HG03097 (cell line): ENCODE results near the gene SLC25A28.
A peak's percentile ranks its signal among the peaks of the same experiment; 100 is the strongest.
"Not testable (repeated sequence)": the region's sequence is repeated elsewhere in the genome, so short reads cannot be mapped to it uniquely, and the experiment has no call there.

Source experiments
- ATAC-seq: cut with Tn5 transposase; IDR thresholded peaks from one replicate; pipeline ENCODE4 v1.9.1; 2021; ENCODE audit not compliant: unreplicated experiment, low FRiP score

The SLC25A28 gene

DNA sequence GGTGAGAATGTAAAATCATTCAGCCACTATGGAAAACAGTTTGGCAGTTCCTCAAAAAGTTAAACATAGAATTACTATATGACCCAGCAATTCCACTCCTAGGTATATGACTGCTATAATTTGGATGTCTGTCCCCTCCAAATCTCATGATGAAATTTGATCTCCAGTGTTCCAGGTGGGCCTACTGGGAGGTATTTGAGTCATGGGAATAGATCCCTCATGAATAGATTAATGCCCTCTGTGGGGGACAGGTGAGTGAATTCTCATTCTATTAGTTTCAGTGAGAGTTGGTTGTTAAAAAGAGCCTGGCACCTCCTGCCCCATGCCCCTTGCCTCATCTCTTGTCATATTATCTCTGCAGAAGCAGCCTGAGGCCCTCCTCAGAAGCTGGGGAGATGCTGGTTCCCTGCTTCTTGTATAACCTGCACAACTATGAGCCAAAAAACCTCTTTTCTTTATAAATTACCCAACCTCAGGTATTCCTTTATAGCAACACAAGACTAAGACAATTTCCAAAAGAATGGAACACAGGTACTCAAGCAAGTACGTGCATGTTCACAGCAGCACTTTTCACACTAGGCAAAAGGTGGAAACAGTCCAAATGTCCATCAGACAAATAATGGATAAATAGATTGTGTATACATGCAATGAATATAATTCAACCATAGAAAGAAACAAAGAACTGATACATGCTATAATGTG, 8.8 kb upstream of the SLC25A28 start:
- no peak for ATAC-seq

DNA sequence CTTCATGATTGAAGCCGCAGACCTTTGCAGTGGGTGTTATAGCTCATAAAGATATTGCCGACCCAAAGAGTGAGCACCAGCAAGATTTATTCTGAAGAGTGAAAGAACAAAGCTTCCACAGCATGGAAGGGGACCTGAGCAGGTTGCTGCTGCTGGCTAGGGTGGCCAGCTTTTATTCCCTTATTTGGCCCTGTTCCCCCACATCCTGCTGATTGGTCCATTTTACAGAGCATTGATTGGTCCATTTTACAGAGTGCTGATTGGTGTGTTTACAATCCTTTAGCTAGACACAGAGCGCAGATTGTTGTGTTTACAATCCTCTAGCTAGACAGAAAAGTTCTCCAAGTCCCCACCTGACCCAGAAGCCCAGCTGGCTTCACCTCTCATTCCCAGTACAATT, 4.9 kb upstream of the SLC25A28 start:
- not testable (repeated sequence) for ATAC-seq

DNA sequence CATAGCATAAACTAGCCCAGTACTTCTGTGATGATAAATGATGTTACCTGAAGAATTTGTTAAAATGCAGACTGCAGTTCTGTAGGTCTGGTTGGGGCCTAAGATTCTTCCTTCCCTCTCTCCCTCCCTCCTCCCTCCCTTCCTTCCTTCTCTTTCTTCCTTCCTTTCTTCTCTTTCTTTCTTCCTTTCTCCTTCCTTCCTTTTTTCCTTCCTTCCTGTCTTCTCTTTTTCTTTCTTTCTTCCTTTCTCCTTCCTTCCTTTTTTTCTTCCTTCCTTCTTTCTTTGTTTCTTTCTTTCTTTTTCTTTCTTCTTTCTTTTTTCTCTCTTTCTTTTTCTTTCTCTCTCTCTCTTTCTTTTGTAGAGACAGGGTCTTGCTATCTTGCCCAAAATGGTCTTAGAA, 3.7 kb upstream of the SLC25A28 start:
- no peak for ATAC-seq

DNA sequence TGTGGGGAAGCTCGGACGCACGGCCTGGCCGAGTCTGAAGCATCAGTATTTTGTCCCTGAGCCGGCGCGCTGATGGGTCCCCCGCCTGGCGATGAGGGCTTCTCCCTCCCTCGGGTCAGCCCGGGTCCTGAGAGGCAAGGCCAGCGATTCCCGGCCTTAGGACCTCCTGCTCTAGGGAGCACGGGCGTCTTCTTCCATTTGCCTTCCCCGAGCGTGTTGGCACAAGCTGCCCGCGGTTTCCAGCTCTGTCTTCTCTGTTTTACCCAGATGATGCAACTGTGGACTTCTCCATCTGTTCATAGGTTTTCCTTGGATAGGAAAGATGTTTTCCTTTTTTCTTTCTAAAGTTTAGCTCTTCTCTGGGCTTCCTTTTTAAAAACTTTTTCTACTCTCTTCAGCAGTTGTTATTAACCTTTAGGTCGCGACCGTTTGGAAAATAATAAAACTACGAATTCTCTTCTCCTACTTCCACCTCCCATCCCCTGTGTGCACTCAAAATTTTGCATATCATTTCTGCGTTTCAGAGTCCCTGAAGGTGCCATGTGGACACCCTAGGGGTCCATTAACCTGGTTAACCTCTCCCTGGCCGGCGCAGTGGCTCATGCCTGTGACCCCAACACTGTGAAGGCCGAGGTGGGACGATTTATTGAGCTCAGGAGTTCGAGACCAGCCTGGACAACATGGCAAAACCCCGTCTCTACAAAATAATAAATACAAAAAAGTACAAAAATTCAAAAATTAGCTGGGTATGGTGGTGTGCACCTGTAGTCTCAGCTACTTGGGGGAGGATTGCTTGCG, 1.4 kb upstream of the SLC25A28 start:
- no peak for ATAC-seq

DNA sequence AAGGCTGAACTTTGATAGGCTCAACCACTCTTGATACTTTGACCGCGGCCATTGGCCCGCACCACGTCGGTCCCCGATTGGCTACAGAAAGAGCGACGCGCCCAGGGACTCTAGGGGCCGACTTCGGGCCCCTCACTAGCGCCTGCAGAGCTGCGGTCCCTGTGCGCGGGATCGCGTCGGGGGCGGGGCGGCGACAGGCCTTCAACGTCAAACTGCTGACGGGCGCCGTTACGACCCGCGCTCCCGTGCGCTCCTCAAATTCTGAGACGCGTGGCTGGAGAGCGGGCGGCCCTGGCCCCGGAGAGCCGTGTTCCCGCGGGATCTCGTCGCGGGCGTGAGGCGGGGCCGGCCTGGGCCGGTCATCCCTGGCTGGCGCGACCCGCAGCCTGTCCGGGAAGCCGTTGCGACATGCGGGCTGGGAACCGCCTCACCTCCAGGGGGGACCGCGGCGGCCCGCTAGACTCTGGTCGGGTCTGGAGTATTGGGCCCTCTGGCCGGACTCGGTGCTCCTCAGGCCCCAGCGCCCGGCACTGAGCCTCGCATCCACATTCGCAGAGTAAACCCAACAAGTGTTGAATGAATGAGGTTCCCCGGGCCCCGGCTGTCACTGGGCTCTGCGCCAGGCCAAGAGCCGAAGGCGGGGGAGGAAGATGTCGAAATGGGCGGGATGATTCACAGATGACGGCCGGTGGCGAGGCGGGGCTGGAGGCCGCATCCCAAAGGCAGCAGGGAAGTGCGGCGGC, 643 bp upstream of the SLC25A28 start:
- peak; percentile 86 for ATAC-seq

DNA sequence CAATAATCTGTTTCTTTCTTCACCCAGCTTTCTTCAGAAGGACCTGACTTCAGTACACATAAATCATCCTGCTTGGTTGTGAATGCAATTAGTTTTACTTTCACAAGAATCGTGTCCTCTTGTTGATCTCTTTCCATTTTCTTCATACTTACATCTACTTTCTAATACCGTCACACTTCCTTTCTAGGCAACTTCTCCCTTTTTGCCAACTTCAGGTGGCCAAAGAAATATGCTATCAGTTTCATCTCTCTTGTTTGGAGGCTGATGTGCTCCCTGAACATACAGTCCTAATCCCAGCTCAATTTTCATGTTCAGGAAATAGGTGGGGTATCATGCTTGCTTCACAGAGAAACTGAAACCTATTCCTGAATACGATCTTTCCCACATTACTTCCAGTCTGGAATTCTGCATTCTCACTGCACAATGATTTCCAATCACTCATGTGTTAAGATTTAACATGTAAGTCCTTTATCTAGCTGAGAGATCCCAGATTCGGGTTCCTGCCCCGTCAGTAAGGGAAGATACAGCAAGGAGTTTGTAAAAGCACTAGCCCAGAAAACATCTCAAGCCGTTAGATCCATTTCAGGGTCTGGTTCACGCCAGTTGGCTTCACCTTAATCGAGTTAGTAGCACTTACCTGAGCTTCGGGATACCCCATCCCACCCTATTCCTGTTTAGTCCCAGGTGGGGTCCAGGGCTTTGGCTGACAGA, 994 bp downstream of the SLC25A28 start:
- no peak for ATAC-seq

DNA sequence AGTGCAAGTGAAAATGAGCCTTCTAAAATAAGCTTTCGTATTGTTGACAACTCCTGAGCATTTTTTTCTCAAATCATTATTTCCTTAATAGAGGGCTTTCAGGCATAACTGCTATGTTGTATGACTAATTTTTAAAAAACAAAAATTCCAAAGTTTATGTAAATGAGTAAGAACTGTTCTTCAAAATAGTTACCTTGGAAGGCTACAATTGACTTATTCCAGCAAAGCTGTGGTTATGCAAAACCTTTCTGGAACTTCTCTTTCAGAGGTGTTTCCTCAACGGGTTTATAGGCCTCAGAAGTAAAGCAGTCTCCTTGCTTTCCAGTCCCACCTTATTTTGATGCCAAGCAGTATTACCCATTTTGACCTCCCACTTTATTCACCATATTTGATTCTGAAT, 2.5 kb downstream of the SLC25A28 start:
- no peak for ATAC-seq

DNA sequence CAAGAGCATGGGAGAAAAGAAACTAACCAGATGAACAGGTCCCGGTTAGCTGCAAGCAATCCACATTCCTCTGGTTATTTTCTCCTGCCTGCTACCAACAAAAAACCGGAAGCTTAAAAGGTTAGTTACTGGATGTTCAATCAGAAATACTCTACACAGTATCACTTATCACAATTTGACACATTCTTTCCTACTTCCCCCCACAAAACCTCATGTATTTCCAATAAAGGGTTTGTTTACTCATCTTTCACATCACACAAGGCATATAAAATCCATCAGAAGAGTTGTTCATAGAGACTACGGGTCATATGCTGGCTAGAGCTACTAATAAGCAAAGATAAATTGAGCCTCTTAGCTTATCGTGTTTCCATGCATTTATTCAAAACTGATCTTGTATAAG, 4.8 kb downstream of the SLC25A28 start:
- no peak for ATAC-seq

DNA sequence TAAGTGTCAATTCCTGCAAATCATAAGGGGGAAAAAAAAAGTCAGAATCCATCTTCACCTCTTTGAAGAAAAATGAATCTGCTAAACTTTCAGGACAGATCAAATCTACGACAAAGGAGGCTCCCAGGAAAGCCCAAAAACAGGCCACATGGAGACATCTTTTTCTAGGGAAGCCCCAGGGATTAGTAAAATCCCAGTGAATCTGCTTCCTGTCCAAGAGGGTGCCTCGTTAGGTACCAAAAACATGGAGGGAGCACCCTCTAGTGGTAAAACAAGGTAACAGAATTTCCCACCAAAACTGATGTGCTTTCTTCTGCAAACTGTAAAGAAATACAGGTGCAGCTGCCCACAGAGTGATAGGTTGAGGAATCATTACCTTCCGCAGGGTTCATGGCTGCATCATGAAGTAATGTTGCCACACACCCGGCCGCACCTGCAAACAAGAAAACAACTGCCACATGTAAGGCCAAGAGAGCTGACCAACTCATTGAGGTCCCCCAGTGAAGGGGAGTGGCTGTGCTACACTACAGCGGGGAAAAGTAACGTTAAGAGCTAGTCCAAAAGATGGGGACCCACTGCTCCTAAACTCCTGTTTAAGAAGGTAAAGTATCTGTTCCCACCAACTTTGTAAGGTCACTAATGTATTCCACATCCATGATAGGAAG, 7.9 kb downstream of the SLC25A28 start:
- no peak for ATAC-seq

DNA sequence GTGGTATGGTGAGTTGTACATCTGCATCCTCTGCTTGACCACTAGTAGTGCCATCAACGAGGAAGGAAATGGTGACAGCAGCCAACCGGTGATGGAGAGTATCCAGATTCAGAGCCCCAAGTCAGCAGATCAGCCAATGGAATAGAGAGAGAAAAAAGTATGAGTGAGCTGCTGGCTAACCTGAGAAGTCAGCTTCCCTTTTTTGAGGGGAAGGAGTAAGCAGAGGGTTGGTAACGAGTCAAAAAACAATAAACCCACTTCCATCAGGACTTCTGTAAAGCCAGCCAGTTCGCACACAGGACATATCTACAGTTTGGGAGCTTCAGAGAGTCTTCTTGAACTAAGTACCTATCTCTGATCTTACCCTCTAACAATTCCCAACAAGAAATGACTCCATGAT, 8.9 kb downstream of the SLC25A28 start:
- no peak for ATAC-seq

DNA sequence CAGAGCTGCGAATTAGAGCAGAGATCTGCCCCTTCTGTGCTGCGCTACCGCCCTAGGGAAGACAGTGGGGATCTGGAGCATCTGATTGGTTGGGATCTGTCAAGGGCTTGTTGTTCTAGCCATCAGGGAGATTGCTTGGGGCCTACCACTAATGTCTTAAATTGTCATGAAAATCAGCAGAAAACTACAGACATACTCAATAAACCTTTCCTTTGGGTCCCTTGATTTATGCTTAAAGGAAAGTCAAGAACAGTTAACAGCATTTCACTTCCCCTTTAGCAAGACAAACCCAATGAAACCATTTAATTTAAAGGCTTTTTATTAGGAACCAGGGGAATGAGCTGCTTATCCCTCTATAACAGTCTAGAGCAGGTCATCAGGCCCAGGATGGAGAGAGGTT, 10.0 kb downstream of the SLC25A28 start:
- no peak for ATAC-seq

DNA sequence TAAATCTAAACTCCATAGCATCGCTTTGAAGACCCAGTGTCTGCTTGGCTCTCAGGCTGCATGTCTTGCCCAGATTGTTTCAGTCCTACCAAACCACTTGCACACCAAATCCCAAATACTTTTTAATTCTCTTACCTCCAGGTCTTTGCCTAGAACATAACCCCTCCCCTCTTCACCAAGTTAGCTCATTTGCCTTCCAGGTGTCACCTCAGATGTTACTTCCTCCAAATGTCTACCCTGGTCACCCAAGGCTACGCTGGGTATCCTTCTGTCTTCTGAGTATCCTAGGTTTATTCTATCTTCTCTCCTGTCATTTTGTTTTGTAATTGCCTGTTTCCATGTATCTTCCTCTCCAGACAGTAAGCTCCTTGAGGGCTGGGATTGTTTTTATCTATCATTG, 11.1 kb downstream of the SLC25A28 start:
- no peak for ATAC-seq

DNA sequence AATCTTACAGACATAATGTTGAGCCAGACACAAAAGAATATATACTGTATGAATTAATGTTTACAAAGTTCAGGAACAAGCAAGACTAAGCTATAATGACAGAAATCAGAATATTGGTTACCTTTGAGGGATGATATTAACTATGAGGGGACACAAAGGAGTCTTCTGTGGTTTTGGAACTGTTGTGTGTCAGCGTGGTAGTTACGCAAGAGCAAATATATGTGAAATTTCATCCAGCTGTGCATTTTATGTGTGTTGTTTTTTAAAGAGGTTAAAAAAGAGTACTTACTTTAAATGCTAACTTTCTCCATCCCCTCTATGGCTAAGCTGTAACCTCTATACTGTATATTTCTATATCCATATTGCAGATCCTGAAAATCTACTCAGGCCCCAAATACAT, 14.9 kb downstream of the SLC25A28 start:
- ATAC-seq: no peak

DNA sequence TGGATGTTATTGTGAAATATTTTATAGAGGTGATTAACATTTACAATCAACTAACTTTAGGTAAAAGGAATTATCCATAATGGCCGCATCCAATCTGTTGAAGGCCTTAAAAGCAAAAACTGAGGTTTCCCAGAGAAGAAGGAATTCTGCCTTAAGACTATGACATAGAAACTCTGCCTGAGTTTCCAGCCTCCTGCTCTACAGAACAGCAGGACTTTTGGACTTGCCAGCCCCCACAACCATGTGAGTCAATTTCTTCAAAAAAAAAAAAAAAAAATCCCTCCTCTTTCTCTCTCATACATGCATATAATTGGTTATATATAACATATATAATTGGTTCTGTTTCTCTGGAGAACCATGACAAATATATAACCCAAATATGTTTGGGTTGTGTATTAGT, 15.4 kb downstream of the SLC25A28 start:
- ATAC-seq: no peak

DNA sequence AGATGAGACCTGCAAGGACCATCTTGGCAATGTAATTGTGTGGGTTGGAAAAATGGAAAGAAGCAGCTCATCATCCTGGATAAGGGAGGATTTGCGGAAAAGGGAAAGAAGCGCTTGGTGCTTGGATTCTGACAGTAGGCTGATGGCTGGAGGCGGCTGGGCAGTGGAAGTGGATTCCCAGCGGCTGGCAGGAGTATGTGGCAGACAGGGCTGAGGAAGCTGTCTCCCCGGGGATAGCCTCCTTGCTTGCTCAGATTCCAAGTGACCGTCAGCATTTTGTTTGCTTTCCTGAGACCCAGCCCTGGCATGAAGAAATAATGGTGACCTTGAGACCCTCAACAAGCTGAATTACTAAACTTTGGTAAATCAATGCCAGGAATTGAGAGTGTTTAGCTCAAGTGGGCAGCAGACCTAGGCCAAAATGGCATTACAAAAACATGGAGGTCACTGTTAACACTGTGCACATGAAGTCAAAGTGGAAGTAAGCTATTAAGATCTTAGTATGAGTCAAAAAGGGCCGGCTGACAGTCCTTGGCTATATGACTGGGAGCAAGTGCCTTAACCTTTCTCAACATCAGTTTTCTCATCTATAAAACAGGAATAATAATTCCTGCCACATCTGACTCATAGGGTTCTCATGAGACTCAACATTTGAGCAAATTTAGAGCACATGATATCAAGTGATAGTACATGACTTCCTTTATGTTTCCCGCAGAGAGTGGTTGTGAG, 21.3 kb downstream of the SLC25A28 start:
- no peak for ATAC-seq

DNA sequence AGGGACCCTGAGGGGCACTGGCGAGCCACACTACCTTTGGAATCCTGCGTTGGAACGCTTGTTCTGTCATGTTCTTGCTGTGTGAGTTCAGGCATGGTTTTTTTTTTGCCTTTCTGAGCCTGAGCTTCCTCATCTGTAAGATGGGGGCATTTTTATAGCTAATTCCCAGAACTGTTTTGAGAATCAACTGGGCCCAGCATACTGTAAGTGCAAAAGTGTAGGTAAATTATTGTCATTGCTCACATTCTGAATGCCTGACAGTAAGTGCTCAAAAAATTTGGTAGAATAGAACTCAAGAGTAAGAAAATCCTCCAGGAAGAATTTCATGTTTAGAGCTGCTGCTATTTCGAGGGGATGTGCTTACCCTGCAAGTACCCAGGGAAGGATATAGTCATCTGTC, 22.2 kb downstream of the SLC25A28 start:
- ATAC-seq: no peak

DNA sequence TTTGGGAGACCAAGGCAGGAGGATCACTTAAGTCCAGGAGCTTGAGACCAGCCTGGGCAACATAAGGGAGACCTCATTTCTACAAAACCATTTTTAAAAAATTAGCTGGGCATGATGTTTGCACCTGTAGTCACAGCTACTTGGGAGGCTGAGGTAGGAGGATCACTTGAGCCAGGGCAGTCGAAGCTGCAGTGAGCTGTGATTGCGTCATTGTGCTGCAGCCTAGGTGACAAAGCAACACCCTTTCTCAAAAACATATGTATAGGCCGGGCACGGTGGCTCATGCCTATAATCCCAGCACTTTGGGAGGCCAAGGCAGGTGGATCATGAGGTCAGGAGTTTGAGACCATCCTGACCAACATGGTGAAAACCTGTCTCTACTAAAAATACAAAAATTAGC, 23.5 kb downstream of the SLC25A28 start:
- not testable (repeated sequence) for ATAC-seq

DNA sequence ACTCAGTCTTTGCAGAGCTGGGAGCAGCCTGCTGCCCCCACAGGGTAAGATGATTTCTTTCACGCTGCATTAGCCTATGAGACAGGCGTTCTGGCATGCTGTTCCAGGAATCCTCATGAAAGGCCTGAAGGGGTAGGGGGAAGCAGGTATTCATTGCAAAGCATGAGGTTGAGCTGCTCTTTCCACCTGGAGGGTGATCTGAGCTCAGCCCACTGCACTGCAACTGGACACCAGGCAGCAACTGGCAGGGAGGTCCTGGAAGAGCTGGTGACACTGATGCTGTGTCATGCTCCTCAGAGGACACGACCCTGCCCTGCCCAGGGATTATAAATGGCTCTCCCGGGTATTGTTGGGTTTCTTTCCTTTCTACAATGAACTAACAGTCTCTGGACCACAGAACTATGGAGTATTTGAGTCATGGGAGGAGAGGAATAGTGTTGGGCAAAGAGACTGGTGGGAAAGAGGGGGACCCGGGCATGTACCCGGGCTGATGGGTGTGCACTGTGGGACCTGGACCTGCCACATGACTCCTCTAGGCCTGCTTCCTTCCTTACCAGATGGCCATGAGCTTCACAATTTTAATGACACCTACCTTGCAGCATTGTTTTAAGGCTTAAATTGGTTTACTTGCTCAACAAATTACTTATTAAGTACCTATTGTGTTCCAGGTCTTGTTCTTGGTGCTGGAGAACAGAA, 24.3 kb downstream of the SLC25A28 start:
- ATAC-seq: no peak

DNA sequence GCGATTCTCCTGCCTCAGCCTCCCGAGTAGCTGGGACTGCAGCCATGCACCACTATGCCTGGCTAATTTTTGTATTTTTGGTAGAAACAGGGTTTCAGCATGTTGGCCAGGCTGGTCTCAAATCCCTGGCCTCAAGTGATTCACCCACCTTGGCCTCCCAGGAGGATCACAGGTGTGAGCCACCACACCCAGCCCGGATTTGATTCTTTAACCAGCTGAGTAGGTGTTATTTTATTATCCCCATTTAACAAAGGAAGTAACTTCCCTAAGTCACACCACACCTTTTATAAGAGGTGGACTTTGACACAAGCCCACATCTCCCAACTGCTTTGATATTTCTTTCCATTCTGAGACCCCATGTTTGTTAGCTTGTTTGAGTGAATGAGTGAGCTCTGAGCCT, 25.0 kb downstream of the SLC25A28 start:
- no peak for ATAC-seq
